Peyer's patch (tissue), 4 donors: ENCODE measurements around the gene OMA1. TPM values are rescaled to one million over a fixed set of nuclear protein-coding genes. Genes with fewer than 3 reads are reported as not detected.
"Not testable (repeated sequence)": the region's sequence is repeated elsewhere in the genome, so short reads cannot be mapped to it uniquely, and the experiment has no call there.

Experiments used
- DNase-seq, 3 donors: peaks; one replicate each; pipeline ENCODE4 v3.0.0-alpha.2; 2017 to 2019
- H3K27ac ChIP-seq, 4 donors: fragments of 200-600 bp; sonication (generic); one replicate each; pipeline ENCODE4 v1.5.1; 2016 to 2019
- H3K27me3 ChIP-seq, 2 donors: fragments of 200-600 bp; sonication (generic); one replicate each; pipeline ENCODE4 v1.5.1; 2019
- H3K36me3 ChIP-seq, 3 donors: fragments of 200-600 bp; sonication (generic); one replicate each; pipeline ENCODE4 v1.5.1; 2016 to 2019
- H3K4me1 ChIP-seq, 4 donors: fragments of 200-600 bp; sonication (generic); one replicate each; pipeline ENCODE4 v1.5.1; 2016 to 2019
- H3K4me3 ChIP-seq, 4 donors: fragments of 200-600 bp; sonication (generic); 1 replicate in 3 of 4; 2 replicates in 1 of 4; pipeline ENCODE4 v1.5.1; 2016 to 2019; ENCODE audit warnings: mild to moderate bottlenecking in 1 of 4
- H3K9me3 ChIP-seq, 4 donors: fragments of 200-600 bp; sonication (generic); one replicate each; pipeline ENCODE4 v1.5.1; 2016 to 2019; ENCODE audit warnings: mild to moderate bottlenecking in 1 of 4
- CTCF ChIP-seq, 6 experiments: fragments of 450-650 bp in 4 of 6; fragments of 200-600 bp in 2 of 6; sonication (generic) in 1 of 6; IDR thresholded peaks; one replicate each; pipeline ENCODE4 v1.5.1; 2017 to 2019; ENCODE audit warnings: antibody characterized with exemption in 6 of 6, mild to moderate bottlenecking in 3 of 6, moderate library complexity in 1 of 6
- POLR2A ChIP-seq, 2 donors: fragments of 450-650 bp; IDR thresholded peaks; one replicate each; pipeline ENCODE4 v1.5.1; 2017; ENCODE audit warnings: antibody characterized with exemption in 2 of 2, mild to moderate bottlenecking in 2 of 2, moderate library complexity in 2 of 2
- total RNA-seq, 4 donors: library from RNA; depleted of rRNA; stranded (reverse); fragments of >200 nt; gene quantifications; one replicate each; pipeline ENCODE4 v1.1.0, GENCODE V29; 2016

OMA1 gene
- total RNA-seq, 4 donors from 2014 or later, result 15.5 to 52.8 (median 17.6) TPM

- H3K36me3 ChIP-seq, result peaks cover 0 to 23% (median 0%) of the 10 kb centered on the region in 3 donors
Measured at GRCh38 chr1:58508629-58509028, 37.9 kb downstream of the OMA1 start.

GRCh38 chr1:58505286-58505685 is 41.2 kb downstream of the OMA1 start:
- peaks cover 0 to 17% (median 0%) of the 10 kb centered on the region in 3 donors for H3K36me3 ChIP-seq
- DNase-seq, result no peak
- no peaks in the 10 kb centered on the region for H3K9me3 ChIP-seq
- TF ChIP-seq CTCF (IDR thresholded peaks at IDR 0.05) (no peak), POLR2A (IDR thresholded peaks at IDR 0.05) (no peak)
- H3K4me1 ChIP-seq, result no peaks in the 10 kb centered on the region
- H3K4me3 ChIP-seq, result no peak overlapping the region
- no peaks in the 10 kb centered on the region for H3K27me3 ChIP-seq
- no peak overlapping the region for H3K27ac ChIP-seq

More at GRCh38 chr1:58508629-58509028, 37.9 kb downstream of the OMA1 start:
- Histone ChIP-seq H3K9me3 (no peaks in the 10 kb centered on the region), H3K4me1 (no peaks in the 10 kb centered on the region), H3K27me3 (no peaks in the 10 kb centered on the region), H3K4me3 (no peak overlapping the region), H3K27ac (no peak overlapping the region)
- TF ChIP-seq POLR2A (IDR thresholded peaks at IDR 0.05) (no peak), CTCF (IDR thresholded peaks at IDR 0.05) (no peak)
- no peak for DNase-seq

- no peak overlapping the region for H3K4me3 ChIP-seq
- no peak for DNase-seq
- no peaks in the 10 kb centered on the region for H3K27me3 ChIP-seq
- H3K4me1 ChIP-seq, result no peaks in the 10 kb centered on the region
- TF ChIP-seq POLR2A (IDR thresholded peaks at IDR 0.05) (no peak), CTCF (IDR thresholded peaks at IDR 0.05) (no peak)
- H3K27ac ChIP-seq, result no peak overlapping the region
- peaks cover 0 to 11% (median 0%) of the 10 kb centered on the region in 3 donors for H3K36me3 ChIP-seq
- no peaks in the 10 kb centered on the region for H3K9me3 ChIP-seq
Measured at GRCh38 chr1:58502519-58502918, 44.0 kb downstream of the OMA1 start.

GRCh38 chr1:58500043-58500442 is 46.5 kb downstream of the OMA1 start:
- TF ChIP-seq POLR2A (IDR thresholded peaks at IDR 0.05) (no peak), CTCF (IDR thresholded peaks at IDR 0.05) (no peak)
- Histone ChIP-seq H3K27me3 (no peaks in the 10 kb centered on the region), H3K4me3 (no peak overlapping the region), H3K27ac (no peak overlapping the region), H3K4me1 (no peaks in the 10 kb centered on the region), H3K9me3 (no peaks in the 10 kb centered on the region), H3K36me3 (peaks cover 0 to 8% (median 0%) of the 10 kb centered on the region in 3 donors)
- no peak for DNase-seq

- DNase-seq, result no peak
- no peaks in the 10 kb centered on the region for H3K27me3 ChIP-seq
- H3K36me3 ChIP-seq, result no peaks in the 10 kb centered on the region
- no peak overlapping the region for H3K4me3 ChIP-seq
- no peak for TF ChIP-seq CTCF (IDR thresholded peaks at IDR 0.05)
- H3K27ac ChIP-seq, result no peak overlapping the region
- no peaks in the 10 kb centered on the region for H3K9me3 ChIP-seq
- H3K4me1 ChIP-seq, result no peaks in the 10 kb centered on the region
Measured at GRCh38 chr1:58497499-58497898, 49.0 kb downstream of the OMA1 start.

GRCh38 chr1:58496042-58496441 is 50.5 kb downstream of the OMA1 start:
- TF ChIP-seq CTCF (IDR thresholded peaks at IDR 0.05) (no peak), POLR2A (IDR thresholded peaks at IDR 0.05) (no peak)
- H3K36me3 ChIP-seq, result no peaks in the 10 kb centered on the region
- no peak for DNase-seq

GRCh38 chr1:58488914-58489313 is 57.6 kb downstream of the OMA1 start:
- peaks cover 0 to 17% (median 0%) of the 10 kb centered on the region in 3 donors for H3K36me3 ChIP-seq
- H3K27me3 ChIP-seq, H3K4me3 ChIP-seq, H3K27ac ChIP-seq, H3K9me3 ChIP-seq, DNase-seq, H3K4me1 ChIP-seq: not testable (repeated sequence)

More at GRCh38 chr1:58496042-58496441, 50.5 kb downstream of the OMA1 start:
- H3K4me3 ChIP-seq, result no peak overlapping the region
- no peak overlapping the region for H3K27ac ChIP-seq
- H3K27me3 ChIP-seq, result no peaks in the 10 kb centered on the region
- H3K4me1 ChIP-seq, result no peaks in the 10 kb centered on the region
- no peaks in the 10 kb centered on the region for H3K9me3 ChIP-seq
